Stimulated activated naive CD8-positive, alpha-beta T cell treated with anti-CD3 and anti-CD28 coated beads, Interleukin-15, Interleukin-2, amounts not matched to agents 100 ng/mL and 50 ng/mL, for 24 hours (primary cell): Measurements from ENCODE around the gene SIK3.

Source experiments
- H3K27ac Mint-ChIP-seq: one replicate; pipeline ENCODE4 v1.8.0; 2021; ENCODE audit warnings: mild to moderate bottlenecking, mixed read lengths
- H3K27me3 Mint-ChIP-seq: one replicate; pipeline ENCODE4 v1.8.0; 2021; ENCODE audit warnings: mixed read lengths
- H3K36me3 Mint-ChIP-seq: one replicate; pipeline ENCODE4 v1.8.0; 2021; ENCODE audit warnings: low read depth, mixed read lengths
- H3K4me1 Mint-ChIP-seq: one replicate; pipeline ENCODE4 v1.8.0; 2021; ENCODE audit warnings: low read depth, mixed read lengths
- H3K4me3 Mint-ChIP-seq: one replicate; pipeline ENCODE4 v1.8.0; 2021; ENCODE audit warnings: mild to moderate bottlenecking, mixed read lengths
- H3K9me3 Mint-ChIP-seq: one replicate; pipeline ENCODE4 v1.8.0; 2021; ENCODE audit warnings: mixed read lengths

The SIK3 gene

GRCh38 chr11:116831790-116832349, 266.4 kb downstream of the SIK3 start:
- H3K4me3 Mint-ChIP-seq: no peak overlapping the region
- no peak overlapping the region for H3K27ac Mint-ChIP-seq
- no peaks in the 10 kb centered on the region for H3K27me3 Mint-ChIP-seq
- no peaks in the 10 kb centered on the region for H3K9me3 Mint-ChIP-seq
- H3K4me1 Mint-ChIP-seq: peaks cover 13% of the 10 kb centered on the region
- H3K36me3 Mint-ChIP-seq: no peaks in the 10 kb centered on the region

- Mint-ChIP-seq H3K27me3 (no peaks in the 10 kb centered on the region), H3K36me3 (no peaks in the 10 kb centered on the region), H3K4me3 (no peak overlapping the region), H3K27ac (no peak overlapping the region), H3K4me1 (peaks cover 8% of the 10 kb centered on the region), H3K9me3 (no peaks in the 10 kb centered on the region)
Observed at GRCh38 chr11:116830184-116830912, 267.9 kb downstream of the SIK3 start.

- no peaks in the 10 kb centered on the region for H3K9me3 Mint-ChIP-seq
- H3K4me3 Mint-ChIP-seq: no peak within 1 kb of the TSS
- H3K36me3 Mint-ChIP-seq: no peaks in the 10 kb centered on the region
- H3K27me3 Mint-ChIP-seq: no peaks in the 10 kb centered on the region
- H3K4me1 Mint-ChIP-seq: peaks cover under 1% of the 10 kb centered on the region
- no peak within 1 kb of the TSS for H3K27ac Mint-ChIP-seq
Observed at GRCh38 chr11:116829525-116830183, 268.6 kb downstream of the SIK3 start, which contains the start of gene APOC3. Gene APOC3, plus strand, starts transcription at chr11:116829907. Its CDS starts 676 bp downstream, at chr11:116830583.

GRCh38 chr11:116828632-116829524, 269.4 kb downstream of the SIK3 start:
- H3K9me3 Mint-ChIP-seq: no peaks in the 10 kb centered on the region
- no peak overlapping the region for H3K27ac Mint-ChIP-seq
- H3K4me1 Mint-ChIP-seq: no peaks in the 10 kb centered on the region
- H3K27me3 Mint-ChIP-seq: no peaks in the 10 kb centered on the region
- H3K4me3 Mint-ChIP-seq: no peak overlapping the region
- H3K36me3 Mint-ChIP-seq: no peaks in the 10 kb centered on the region

- H3K9me3 Mint-ChIP-seq: no peaks in the 10 kb centered on the region
- H3K27me3 Mint-ChIP-seq: no peaks in the 10 kb centered on the region
- H3K36me3 Mint-ChIP-seq: no peaks in the 10 kb centered on the region
- no peak overlapping the region for H3K27ac Mint-ChIP-seq
- H3K4me1 Mint-ChIP-seq: no peaks in the 10 kb centered on the region
- no peak overlapping the region for H3K4me3 Mint-ChIP-seq
Observed at GRCh38 chr11:116827461-116827860, 270.8 kb downstream of the SIK3 start.

GRCh38 chr11:116826751-116827431, 271.3 kb downstream of the SIK3 start:
- H3K4me1 Mint-ChIP-seq: no peaks in the 10 kb centered on the region
- H3K27me3 Mint-ChIP-seq: no peaks in the 10 kb centered on the region
- no peaks in the 10 kb centered on the region for H3K9me3 Mint-ChIP-seq
- no peak overlapping the region for H3K27ac Mint-ChIP-seq
- no peak overlapping the region for H3K4me3 Mint-ChIP-seq
- no peaks in the 10 kb centered on the region for H3K36me3 Mint-ChIP-seq

GRCh38 chr11:116825854-116826750, 272.1 kb downstream of the SIK3 start:
- Mint-ChIP-seq H3K9me3 (no peaks in the 10 kb centered on the region), H3K27ac (no peak overlapping the region), H3K27me3 (no peaks in the 10 kb centered on the region), H3K36me3 (no peaks in the 10 kb centered on the region), H3K4me1 (no peaks in the 10 kb centered on the region), H3K4me3 (no peak overlapping the region)

GRCh38 chr11:116825434-116825833, 272.8 kb downstream of the SIK3 start:
- Mint-ChIP-seq H3K4me1 (no peaks in the 10 kb centered on the region), H3K27me3 (no peaks in the 10 kb centered on the region), H3K36me3 (no peaks in the 10 kb centered on the region), H3K27ac (no peak overlapping the region), H3K9me3 (no peaks in the 10 kb centered on the region), H3K4me3 (no peak overlapping the region)

GRCh38 chr11:116823031-116823843, 275.0 kb downstream of the SIK3 start, which contains the start of gene APOA4:
Gene APOA4, minus strand, starts transcription at chr11:116823304. Its CDS starts 113 bp downstream, at chr11:116823191.
- Mint-ChIP-seq H3K9me3 (no peaks in the 10 kb centered on the region), H3K27me3 (no peaks in the 10 kb centered on the region), H3K4me1 (no peaks in the 10 kb centered on the region), H3K4me3 (no peak within 1 kb of the TSS), H3K36me3 (no peaks in the 10 kb centered on the region), H3K27ac (no peak within 1 kb of the TSS)

- no peak overlapping the region for H3K4me3 Mint-ChIP-seq
- no peaks in the 10 kb centered on the region for H3K27me3 Mint-ChIP-seq
Observed at GRCh38 chr11:116822575-116822974, 275.7 kb downstream of the SIK3 start.

GRCh38 chr11:116821050-116821918, 276.9 kb downstream of the SIK3 start:
- H3K27ac Mint-ChIP-seq: no peak overlapping the region
- no peaks in the 10 kb centered on the region for H3K4me1 Mint-ChIP-seq
- H3K36me3 Mint-ChIP-seq: no peaks in the 10 kb centered on the region
- no peaks in the 10 kb centered on the region for H3K27me3 Mint-ChIP-seq
- H3K4me3 Mint-ChIP-seq: no peak overlapping the region
- H3K9me3 Mint-ChIP-seq: no peaks in the 10 kb centered on the region

More at GRCh38 chr11:116822575-116822974, 275.7 kb downstream of the SIK3 start:
- Mint-ChIP-seq H3K27ac (no peak overlapping the region), H3K9me3 (no peaks in the 10 kb centered on the region), H3K4me1 (no peaks in the 10 kb centered on the region), H3K36me3 (no peaks in the 10 kb centered on the region)

- Mint-ChIP-seq H3K36me3 (no peaks in the 10 kb centered on the region), H3K27me3 (no peaks in the 10 kb centered on the region), H3K4me1 (no peaks in the 10 kb centered on the region), H3K4me3 (no peak overlapping the region), H3K9me3 (no peaks in the 10 kb centered on the region), H3K27ac (no peak overlapping the region)
Observed at GRCh38 chr11:116819049-116819448, 279.2 kb downstream of the SIK3 start.
